ENCODE results near the gene DPF3.

GRCh38 chr14:72781561-72782508, 112.1 kb downstream of the DPF3 start:
- TF ChIP-seq, protein P1, sequence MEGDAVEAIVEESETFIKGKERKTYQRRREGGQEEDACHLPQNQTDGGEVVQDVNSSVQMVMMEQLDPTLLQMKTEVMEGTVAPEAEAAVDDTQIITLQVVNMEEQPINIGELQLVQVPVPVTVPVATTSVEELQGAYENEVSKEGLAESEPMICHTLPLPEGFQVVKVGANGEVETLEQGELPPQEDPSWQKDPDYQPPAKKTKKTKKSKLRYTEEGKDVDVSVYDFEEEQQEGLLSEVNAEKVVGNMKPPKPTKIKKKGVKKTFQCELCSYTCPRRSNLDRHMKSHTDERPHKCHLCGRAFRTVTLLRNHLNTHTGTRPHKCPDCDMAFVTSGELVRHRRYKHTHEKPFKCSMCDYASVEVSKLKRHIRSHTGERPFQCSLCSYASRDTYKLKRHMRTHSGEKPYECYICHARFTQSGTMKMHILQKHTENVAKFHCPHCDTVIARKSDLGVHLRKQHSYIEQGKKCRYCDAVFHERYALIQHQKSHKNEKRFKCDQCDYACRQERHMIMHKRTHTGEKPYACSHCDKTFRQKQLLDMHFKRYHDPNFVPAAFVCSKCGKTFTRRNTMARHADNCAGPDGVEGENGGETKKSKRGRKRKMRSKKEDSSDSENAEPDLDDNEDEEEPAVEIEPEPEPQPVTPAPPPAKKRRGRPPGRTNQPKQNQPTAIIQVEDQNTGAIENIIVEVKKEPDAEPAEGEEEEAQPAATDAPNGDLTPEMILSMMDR (IDR thresholded peaks at IDR 0.05) = no peak
- TF ChIP-seq POLR2A (IDR thresholded peaks at IDR 0.05) = no peak

Data from suprapubic skin (tissue), 3 donors.